GM12891 (cell line): ENCODE results near the gene ARHGEF19.

ENCODE experiments used
- DNase-seq: peaks from one replicate; pipeline ENCODE4 v3.0.0; 2011; ENCODE audit warnings: low spot score; ENCODE audit not compliant: insufficient read length
- FAIRE-seq: peaks from 2 replicates; lab custom pipeline; 2011; peaks lifted over from hg19 to GRCh38; lab: Jason Lieb, UNC
- PAX5 ChIP-seq: IDR thresholded peaks from 2 replicates; pipeline ENCODE4 v1.6.1; 2011; ENCODE audit warnings: low read length, moderate library complexity, mild to moderate bottlenecking; ENCODE audit not compliant: insufficient read depth, severe bottlenecking
- POLR2A ChIP-seq: IDR thresholded peaks from 2 replicates; pipeline ENCODE4 v1.6.1; 2011; ENCODE audit warnings: low read depth, low read length, control low read depth
- POLR2AphosphoS5 ChIP-seq: IDR thresholded peaks from 2 replicates; pipeline ENCODE4 v1.6.1; 2011; ENCODE audit warnings: low read depth, low read length, control low read depth
- POU2F2 ChIP-seq: IDR thresholded peaks from 2 replicates; pipeline ENCODE4 v1.6.1; 2011; ENCODE audit warnings: low read depth, mild to moderate bottlenecking, control low read depth, low read length, moderate library complexity
- SPI1 ChIP-seq: IDR thresholded peaks from 2 replicates; pipeline ENCODE4 v1.6.1; 2011; ENCODE audit warnings: low read depth, low read length, control low read depth
- TAF1 ChIP-seq: IDR thresholded peaks from 2 replicates; pipeline ENCODE4 v1.6.1; 2011; ENCODE audit warnings: low read depth, low read length, control low read depth

The ARHGEF19 gene

GRCh38 chr1:16152481-16153087 lies 59.9 kb downstream of the ARHGEF19 start:
- FAIRE-seq (no peak), DNase-seq (no peak)
- no peak for TF ChIP-seq TAF1
- no peak for TF ChIP-seq PAX5
- TF ChIP-seq POLR2AphosphoS5 = no peak
- no peak for TF ChIP-seq POU2F2
- TF ChIP-seq SPI1 = no peak
- no peak for TF ChIP-seq POLR2A

DNA sequence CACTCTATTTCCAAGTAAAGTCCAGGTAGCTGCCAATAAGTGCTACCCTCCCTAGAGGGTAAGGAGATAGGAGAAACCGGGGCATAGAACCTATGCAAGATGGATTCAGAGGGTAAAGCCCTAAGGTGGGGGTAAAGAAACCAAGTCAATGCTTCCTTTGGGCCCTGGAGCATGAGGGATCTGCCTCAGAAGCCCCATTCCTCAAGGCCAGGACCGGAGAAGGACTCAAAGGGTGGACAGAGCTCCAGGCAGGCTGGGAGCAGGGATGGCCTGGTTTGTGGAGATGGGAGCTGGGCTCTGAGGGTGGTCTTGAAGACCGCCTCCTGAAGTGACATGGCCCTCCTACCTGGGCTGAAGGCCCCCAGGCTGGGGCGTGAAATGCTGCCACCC lies 60.5 kb downstream of the ARHGEF19 start:
- DNase-seq = no peak
- no peak for TF ChIP-seq PAX5
- no peak for TF ChIP-seq POLR2A
- TF ChIP-seq SPI1 = no peak
- no peak for TF ChIP-seq POU2F2
- no peak for FAIRE-seq

- DNase-seq = no peak
Measured at GRCh38 chr1:16151196-16151994, 61.1 kb downstream of the ARHGEF19 start.

DNA sequence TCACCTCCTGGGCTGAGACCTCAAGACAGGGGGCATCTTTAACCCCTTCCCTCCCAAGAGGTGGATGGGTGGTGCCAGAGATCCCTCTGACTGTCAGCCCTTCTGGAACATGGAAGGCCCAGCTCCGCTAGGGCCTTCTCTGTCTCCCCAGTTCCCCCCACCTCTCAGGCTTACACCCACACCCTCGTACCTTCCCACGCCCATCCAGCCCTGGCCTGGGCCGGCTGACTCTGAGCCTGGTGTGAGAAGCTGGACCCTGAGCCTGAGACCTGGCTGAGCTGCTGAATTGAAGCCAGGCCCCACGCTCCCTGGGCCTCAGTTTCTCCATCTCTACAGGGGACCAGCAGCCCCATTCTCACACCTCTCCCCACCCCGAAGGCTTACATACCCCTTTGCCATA lies 61.9 kb downstream of the ARHGEF19 start:
- TF ChIP-seq POU2F2 (no peak), TAF1 (no peak), PAX5 (no peak)
- DNase-seq = no peak

More at GRCh38 chr1:16151196-16151994, 61.1 kb downstream of the ARHGEF19 start:
- no peak for FAIRE-seq
- TF ChIP-seq POLR2AphosphoS5 (no peak), POLR2A (no peak), TAF1 (no peak), PAX5 (no peak), SPI1 (no peak), POU2F2 (no peak)

GRCh38 chr1:16149702-16150488 lies 62.6 kb downstream of the ARHGEF19 start:
- FAIRE-seq = no peak
- TF ChIP-seq POU2F2 (no peak), POLR2A (no peak), TAF1 (no peak), PAX5 (no peak), SPI1 (no peak), POLR2AphosphoS5 (no peak)

More for the DNA sequence above, 61.9 kb downstream of the ARHGEF19 start:
- no peak for FAIRE-seq

DNA sequence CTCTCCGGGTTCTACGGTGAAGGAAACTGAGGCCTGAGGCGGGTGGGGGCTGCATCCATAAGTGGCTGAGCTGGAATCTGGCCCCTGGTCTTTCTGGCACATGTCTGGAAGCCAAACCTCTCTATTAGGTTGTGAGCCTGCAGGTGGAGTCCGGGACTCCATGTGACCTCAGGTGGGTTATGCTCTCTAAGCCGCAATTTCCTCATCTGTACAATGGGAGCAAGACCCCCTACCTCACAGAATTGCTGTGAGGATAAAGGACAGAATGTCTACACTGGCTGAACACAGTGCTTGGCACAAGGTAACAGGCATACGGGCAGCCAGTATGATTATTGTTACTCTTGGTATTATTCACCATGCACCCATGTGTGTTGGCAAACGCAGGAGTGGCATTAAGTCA lies 63.3 kb downstream of the ARHGEF19 start:
- FAIRE-seq = no peak
- DNase-seq = no peak

More at GRCh38 chr1:16149702-16150488, 62.6 kb downstream of the ARHGEF19 start:
- no peak for DNase-seq

DNA sequence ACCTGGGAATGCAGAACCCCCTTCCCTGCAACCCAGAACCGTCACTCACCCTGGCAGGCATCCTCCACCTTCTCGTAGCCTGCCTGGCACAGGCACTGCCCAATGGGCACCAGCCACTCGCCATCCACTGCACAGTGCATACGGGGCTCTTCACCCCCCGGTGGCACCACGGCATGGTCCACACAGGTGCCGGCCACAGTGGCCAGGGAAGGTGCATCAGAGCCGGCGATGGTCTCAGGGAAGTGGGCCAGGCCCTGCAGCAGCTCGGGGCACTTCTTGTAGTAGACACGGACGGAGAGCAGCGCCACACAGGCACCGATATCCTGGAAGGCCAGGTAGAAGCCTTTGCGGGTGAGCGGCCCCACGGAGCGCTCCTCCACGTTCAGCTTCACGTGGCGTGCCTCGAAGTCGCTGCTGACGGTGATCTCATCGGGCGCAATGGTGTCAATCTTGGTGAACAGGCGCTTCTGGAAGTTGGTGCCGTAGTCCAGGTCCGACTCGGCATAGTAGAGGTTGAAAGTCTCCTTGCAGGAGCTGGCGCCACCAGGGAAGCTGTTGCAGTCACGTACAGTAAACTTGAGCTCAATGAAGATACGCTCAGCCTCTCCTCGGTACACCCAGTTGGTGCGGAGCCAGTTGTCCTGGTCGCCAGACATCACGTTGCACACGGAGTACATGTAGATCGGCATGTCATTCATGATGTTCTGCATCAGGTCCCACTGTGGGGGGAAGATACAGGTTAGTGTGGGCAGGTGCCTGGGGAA lies 63.9 kb downstream of the ARHGEF19 start:
- FAIRE-seq (no peak), DNase-seq (no peak)
- no peak for TF ChIP-seq POLR2AphosphoS5
- TF ChIP-seq PAX5 = no peak
- no peak for TF ChIP-seq SPI1
- no peak for TF ChIP-seq TAF1
- TF ChIP-seq POLR2A = no peak
- TF ChIP-seq POU2F2 = no peak

More for the DNA sequence above, 63.3 kb downstream of the ARHGEF19 start:
- TF ChIP-seq POU2F2 = no peak
- TF ChIP-seq POLR2AphosphoS5 = no peak
- no peak for TF ChIP-seq TAF1
- no peak for TF ChIP-seq SPI1
- no peak for TF ChIP-seq POLR2A
- TF ChIP-seq PAX5 = no peak
